Activated naive CD4-positive, alpha-beta T cell treated with anti-CD3 and anti-CD28 coated beads for 36 hours (primary cell): Measurements from ENCODE around the gene CXXC1. TPM values are rescaled to one million over a fixed set of nuclear protein-coding genes. Genes with fewer than 3 reads are reported as not detected.
A peak's percentile ranks its signal among the peaks of the same experiment; 100 is the strongest.

Experiments
- CTCF ChIA-PET: fragments of 350-600 bp; sonication (Branson Sonifier 250); formaldehyde crosslinking; loops from one replicate; lab custom pipeline; 2021; ENCODE audit warnings: antibody characterized with exemption; lab: Charles Lee
- DNase-seq: peaks from one replicate; pipeline ENCODE4 v3.0.0-alpha.2; 2020
- H3K27ac Mint-ChIP-seq: one replicate; pipeline ENCODE4 v1.8.0; 2021; ENCODE audit warnings: mild to moderate bottlenecking, mixed read lengths
- H3K27me3 Mint-ChIP-seq: one replicate; pipeline ENCODE4 v1.8.0; 2021; ENCODE audit warnings: low read depth, mixed read lengths
- H3K36me3 Mint-ChIP-seq: one replicate; pipeline ENCODE4 v1.8.0; 2021; ENCODE audit warnings: low read depth, mixed read lengths
- H3K4me1 Mint-ChIP-seq: one replicate; pipeline ENCODE4 v1.8.0; 2021; ENCODE audit warnings: low read depth, mixed read lengths
- H3K4me3 Mint-ChIP-seq: one replicate; pipeline ENCODE4 v1.8.0; 2021; ENCODE audit warnings: mild to moderate bottlenecking, moderate library complexity, mixed read lengths
- H3K9me3 Mint-ChIP-seq: one replicate; pipeline ENCODE4 v1.8.0; 2021; ENCODE audit warnings: mixed read lengths
- intact Hi-C: fragments of 100-400 bp; cut with micrococcal nuclease; formaldehyde crosslinking; loops from one replicate; pipeline ENCODE4 v1.15.1; 2023
- total RNA-seq, 2 experiments: library from RNA; stranded (reverse); gene quantifications; one replicate each; pipeline ENCODE4 v1.2.3, GENCODE V29; 2021

The CXXC1 gene
- total RNA-seq, 2 experiments from 2014 or later = 71.5 to 75.3 TPM

- peaks cover 49% of the 10 kb centered on the region for H3K36me3 Mint-ChIP-seq
- H3K27ac Mint-ChIP-seq = peak within 1 kb of the TSS; percentile 84
- peaks cover 36% of the 10 kb centered on the region for H3K4me1 Mint-ChIP-seq
- no peaks in the 10 kb centered on the region for H3K9me3 Mint-ChIP-seq
- DNase-seq = peak; percentile 96
- intact Hi-C loops = loop anchor here (1.0 to 10.0 kb wide), 5 partner anchors 15 to 1347 kb away; partner anchors contain the start of genes CFAP53 and MEX3C
- no peaks in the 10 kb centered on the region for H3K27me3 Mint-ChIP-seq
- peak within 1 kb of the TSS; percentile 97 for H3K4me3 Mint-ChIP-seq
- CTCF ChIA-PET = interaction anchor here (1.3 to 1.5 kb wide), 4 partner anchors 10 to 76 kb away, joined by 5 to 9 read pairs (median 6); partner anchors contain the start of gene CFAP53
Measured at GRCh38 chr18:50281295-50281971, 6.1 kb downstream of the CXXC1 start, which contains the start of gene MBD1. Gene MBD1 (minus strand): TSS chr18:50281523. CDS start chr18:50279992, 1,531 bp downstream.

GRCh38 chr18:50280707-50281294 lies 6.7 kb downstream of the CXXC1 start:
- no peak for DNase-seq
- H3K27ac Mint-ChIP-seq = peak overlapping the region; percentile 84
- no peaks in the 10 kb centered on the region for H3K9me3 Mint-ChIP-seq
- CTCF ChIA-PET = interaction anchor here (1.3 to 1.5 kb wide), 4 partner anchors 10 to 77 kb away, joined by 5 to 9 read pairs (median 6); partner anchors contain the start of gene CFAP53
- peaks cover 51% of the 10 kb centered on the region for H3K36me3 Mint-ChIP-seq
- H3K27me3 Mint-ChIP-seq = no peaks in the 10 kb centered on the region
- H3K4me1 Mint-ChIP-seq = peaks cover 32% of the 10 kb centered on the region
- intact Hi-C loops = loop anchor here (1.0 to 10.0 kb wide), 5 partner anchors 14 to 1346 kb away; partner anchors contain the start of genes CFAP53 and MEX3C
- peak overlapping the region; percentile 97 for H3K4me3 Mint-ChIP-seq

- Mint-ChIP-seq H3K9me3 (no peaks in the 10 kb centered on the region), H3K36me3 (peaks cover 52% of the 10 kb centered on the region), H3K4me1 (peaks cover 31% of the 10 kb centered on the region), H3K4me3 (peak overlapping the region; percentile 97), H3K27me3 (no peaks in the 10 kb centered on the region), H3K27ac (no peak overlapping the region)
- intact Hi-C loops = loop anchor here (10.0 kb wide), 1 partner anchor 1345 kb away; no protein-coding TSS in a partner anchor
- no peak for DNase-seq
- CTCF ChIA-PET = no interaction called here
Measured at GRCh38 chr18:50279752-50280151, 7.7 kb downstream of the CXXC1 start.

GRCh38 chr18:50277942-50278341 lies 9.6 kb downstream of the CXXC1 start:
- H3K27ac Mint-ChIP-seq = no peak overlapping the region
- peaks cover 26% of the 10 kb centered on the region for H3K4me1 Mint-ChIP-seq
- no peaks in the 10 kb centered on the region for H3K27me3 Mint-ChIP-seq
- CTCF ChIA-PET = interaction anchor here (0.7 to 1.3 kb wide), 4 partner anchors 9 to 831 kb away, joined by 3 to 4 read pairs (median 3); no protein-coding TSS in a partner anchor
- no peaks in the 10 kb centered on the region for H3K9me3 Mint-ChIP-seq
- peaks cover 48% of the 10 kb centered on the region for H3K36me3 Mint-ChIP-seq
- no peak for DNase-seq
- no peak overlapping the region for H3K4me3 Mint-ChIP-seq
- intact Hi-C loops = no loop called here

DNA sequence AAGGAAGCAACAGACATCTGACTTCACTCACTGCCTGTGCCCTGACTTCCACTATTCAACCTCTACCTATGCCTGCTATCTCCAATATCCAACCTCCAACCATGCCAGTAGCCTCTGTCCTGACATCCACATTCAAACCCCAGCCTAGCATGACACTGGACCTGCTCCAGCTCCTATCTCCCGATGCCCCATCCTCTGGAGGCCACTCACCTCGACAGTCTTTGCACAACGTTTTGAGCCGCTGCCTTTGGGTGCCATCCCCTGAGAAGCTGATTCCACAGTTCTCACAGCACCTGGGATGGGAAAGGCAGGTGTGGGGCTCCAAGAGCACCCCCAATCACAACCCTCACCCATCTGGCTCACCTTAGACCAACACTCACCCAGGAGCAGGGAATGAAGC lies 11.0 kb downstream of the CXXC1 start:
- peaks cover 23% of the 10 kb centered on the region for H3K4me1 Mint-ChIP-seq
- no peaks in the 10 kb centered on the region for H3K9me3 Mint-ChIP-seq
- peaks cover 48% of the 10 kb centered on the region for H3K36me3 Mint-ChIP-seq
- intact Hi-C loops = no loop called here
- no peak overlapping the region for H3K27ac Mint-ChIP-seq
- H3K27me3 Mint-ChIP-seq = no peaks in the 10 kb centered on the region
- no peak overlapping the region for H3K4me3 Mint-ChIP-seq
- CTCF ChIA-PET = interaction anchor here (1.0 kb wide), 1 partner anchor 9 kb away, joined by 3 read pairs; no protein-coding TSS in a partner anchor
- no peak for DNase-seq

- no peak overlapping the region for H3K27ac Mint-ChIP-seq
- H3K9me3 Mint-ChIP-seq = no peaks in the 10 kb centered on the region
- H3K4me1 Mint-ChIP-seq = peaks cover 17% of the 10 kb centered on the region
- peaks cover 45% of the 10 kb centered on the region for H3K36me3 Mint-ChIP-seq
- CTCF ChIA-PET = no interaction called here
- H3K27me3 Mint-ChIP-seq = no peaks in the 10 kb centered on the region
- no peak for DNase-seq
- intact Hi-C loops = no loop called here
- no peak overlapping the region for H3K4me3 Mint-ChIP-seq
Measured at GRCh38 chr18:50275503-50276036, 11.9 kb downstream of the CXXC1 start.

DNA sequence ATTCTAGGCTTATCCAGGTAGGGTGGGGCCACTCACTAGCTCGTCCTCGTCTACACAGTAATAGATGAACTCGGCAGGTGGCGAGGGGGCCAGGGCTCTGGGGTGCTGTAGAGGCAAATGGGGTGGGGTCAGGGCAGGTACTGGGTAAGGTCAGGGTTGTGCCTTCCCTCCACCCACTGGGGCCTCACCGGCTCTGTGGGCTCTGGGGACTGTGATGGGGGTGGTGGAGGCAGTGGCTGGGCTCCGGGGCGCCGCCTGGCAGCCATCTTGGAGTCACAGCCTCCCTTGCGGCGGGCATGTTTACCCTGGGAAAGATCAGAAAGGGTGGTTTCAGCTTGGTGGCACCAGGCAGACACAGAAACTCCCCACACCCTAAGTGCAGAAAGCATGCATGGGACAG lies 12.6 kb downstream of the CXXC1 start:
- CTCF ChIA-PET = no interaction called here
- Mint-ChIP-seq H3K27ac (no peak overlapping the region), H3K4me1 (peaks cover 11% of the 10 kb centered on the region), H3K36me3 (peaks cover 45% of the 10 kb centered on the region), H3K4me3 (no peak overlapping the region), H3K9me3 (no peaks in the 10 kb centered on the region), H3K27me3 (no peaks in the 10 kb centered on the region)
- intact Hi-C loops = no loop called here
- DNase-seq = no peak

DNA sequence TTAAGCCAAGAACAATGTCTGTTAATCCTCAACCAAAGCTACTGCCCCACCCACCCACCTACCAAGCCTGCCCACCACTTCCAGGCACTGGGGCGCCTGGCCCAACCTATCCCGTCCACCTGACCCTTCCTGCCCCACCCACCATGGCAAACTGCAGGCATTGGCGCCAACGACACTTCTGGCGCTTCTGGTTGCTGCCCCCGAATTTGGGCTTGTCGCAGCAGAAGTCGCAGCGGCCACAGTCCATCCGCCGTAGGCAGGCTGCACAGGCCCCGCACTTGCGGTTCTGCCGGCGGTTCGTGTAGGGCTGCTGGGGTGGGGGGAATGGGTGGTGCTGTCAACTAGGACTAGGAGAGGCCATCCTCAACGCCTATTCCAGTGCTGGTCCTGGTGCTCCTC lies 13.4 kb downstream of the CXXC1 start:
- no peaks in the 10 kb centered on the region for H3K9me3 Mint-ChIP-seq
- H3K4me3 Mint-ChIP-seq = no peak overlapping the region
- peaks cover 49% of the 10 kb centered on the region for H3K36me3 Mint-ChIP-seq
- no peak for DNase-seq
- intact Hi-C loops = no loop called here
- H3K27me3 Mint-ChIP-seq = no peaks in the 10 kb centered on the region
- H3K4me1 Mint-ChIP-seq = peaks cover 5% of the 10 kb centered on the region
- no peak overlapping the region for H3K27ac Mint-ChIP-seq
- CTCF ChIA-PET = interaction anchor here (0.6 kb wide), 1 partner anchor 154 kb away, joined by 3 read pairs; no protein-coding TSS in a partner anchor

GRCh38 chr18:50273203-50274043 lies 14.1 kb downstream of the CXXC1 start:
- CTCF ChIA-PET = interaction anchor here (0.6 kb wide), 1 partner anchor 155 kb away, joined by 3 read pairs; no protein-coding TSS in a partner anchor

GRCh38 chr18:50272568-50272967 lies 14.9 kb downstream of the CXXC1 start:
- no peak overlapping the region for H3K27ac Mint-ChIP-seq
- peaks cover 48% of the 10 kb centered on the region for H3K36me3 Mint-ChIP-seq
- no peak for DNase-seq
- CTCF ChIA-PET = no interaction called here
- H3K4me1 Mint-ChIP-seq = peaks cover 3% of the 10 kb centered on the region
- no peaks in the 10 kb centered on the region for H3K27me3 Mint-ChIP-seq
- intact Hi-C loops = no loop called here
- no peaks in the 10 kb centered on the region for H3K9me3 Mint-ChIP-seq
- no peak overlapping the region for H3K4me3 Mint-ChIP-seq

More at GRCh38 chr18:50273203-50274043, 14.1 kb downstream of the CXXC1 start:
- intact Hi-C loops = no loop called here
- no peak overlapping the region for H3K4me3 Mint-ChIP-seq
- H3K4me1 Mint-ChIP-seq = peaks cover 2% of the 10 kb centered on the region
- H3K9me3 Mint-ChIP-seq = no peaks in the 10 kb centered on the region
- H3K36me3 Mint-ChIP-seq = peaks cover 50% of the 10 kb centered on the region
- DNase-seq = no peak
- H3K27me3 Mint-ChIP-seq = no peaks in the 10 kb centered on the region
- H3K27ac Mint-ChIP-seq = no peak overlapping the region

GRCh38 chr18:50268022-50268747 lies 19.3 kb downstream of the CXXC1 start:
- DNase-seq = peak; percentile 82
- peaks cover 16% of the 10 kb centered on the region for H3K4me1 Mint-ChIP-seq
- CTCF ChIA-PET = interaction anchor here (0.7 to 2.5 kb wide), 10 partner anchors 8 to 329 kb away, joined by 3 to 11 read pairs (median 4); no protein-coding TSS in a partner anchor
- intact Hi-C loops = loop anchor here (1.0 to 10.0 kb wide), 3 partner anchors 49 to 1593 kb away; partner anchors contain the start of gene RPL17
- peak overlapping the region; percentile 69 for H3K4me3 Mint-ChIP-seq
- no peaks in the 10 kb centered on the region for H3K9me3 Mint-ChIP-seq
- H3K27me3 Mint-ChIP-seq = no peaks in the 10 kb centered on the region
- H3K27ac Mint-ChIP-seq = peak overlapping the region; percentile 54
- peaks cover 17% of the 10 kb centered on the region for H3K36me3 Mint-ChIP-seq
